RWPE1 (cell line): Measurements from ENCODE around the gene FLT1.

ENCODE experiments used
- CTCF ChIA-PET: fragments of 350-600 bp; sonication (Branson Sonifier 250); formaldehyde crosslinking; extraction: SDS; loops from one replicate; lab custom pipeline; 2021; lab: Yijun Ruan, JAX
- POLR2A ChIA-PET: fragments of 400-600 bp; formaldehyde crosslinking; extraction: SDS; loops from one replicate; lab custom pipeline; 2020; ENCODE audit warnings: antibody characterized with exemption; ENCODE audit not compliant: low non-redundant PET; lab: Yijun Ruan, JAX
- DNase-seq: peaks from one replicate; pipeline ENCODE4 v3.0.0; 2012; ENCODE audit warnings: low spot score
- H3K27ac ChIP-seq: fragments of 450-650 bp; 2 replicates; pipeline ENCODE4 v1.5.1; 2017
- TF ChIP-seq, protein P1 (sequence below): fragments of 450-650 bp; conservative IDR thresholded peaks from 2 replicates; pipeline ENCODE4 v1.5.1; 2017; ENCODE audit warnings: low read depth, mild to moderate bottlenecking

FLT1 gene

DNA sequence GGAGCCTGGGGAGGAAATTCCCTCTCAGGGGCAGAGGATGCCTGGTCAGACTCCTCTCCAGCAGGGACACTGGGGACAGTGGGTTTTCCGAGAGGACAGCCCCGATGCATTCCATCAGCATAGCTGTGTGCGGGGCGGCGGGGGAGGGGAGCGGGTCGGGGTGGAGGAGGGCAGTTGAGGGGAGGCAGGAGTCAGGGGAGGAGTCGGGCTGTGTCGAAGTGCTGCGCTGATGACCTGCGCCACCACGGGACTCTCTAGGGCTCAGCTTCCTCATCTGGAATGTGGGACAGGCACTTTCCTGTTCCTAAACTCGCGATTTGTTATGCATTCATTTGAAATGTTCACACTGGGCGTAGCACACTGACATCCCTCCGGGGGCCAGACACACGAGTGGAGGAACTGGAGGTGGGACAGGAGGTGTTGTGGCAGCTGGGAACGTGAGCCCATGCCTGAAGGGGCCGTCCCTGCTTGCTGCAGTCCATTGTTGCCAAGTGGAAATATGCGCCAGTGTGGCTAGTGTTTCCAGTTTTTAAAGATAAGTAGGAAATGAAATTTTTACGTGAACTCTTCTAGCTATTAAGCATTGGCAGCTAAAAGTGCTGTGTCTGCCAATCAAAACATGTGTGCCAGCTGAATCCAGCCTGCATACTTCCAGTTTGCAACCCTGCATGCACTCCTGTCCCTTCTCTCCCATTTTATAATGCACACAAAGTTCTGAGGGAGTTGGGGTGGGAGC lies 43.3 kb downstream of the FLT1 start:
- ChIA-PET CTCF (interaction anchor here (0.6 to 0.7 kb wide), 2 partner anchors 13 to 51 kb away, joined by 3 to 4 read pairs; no protein-coding TSS in a partner anchor), POLR2A (no interaction called here)
- TF ChIP-seq, protein P1, sequence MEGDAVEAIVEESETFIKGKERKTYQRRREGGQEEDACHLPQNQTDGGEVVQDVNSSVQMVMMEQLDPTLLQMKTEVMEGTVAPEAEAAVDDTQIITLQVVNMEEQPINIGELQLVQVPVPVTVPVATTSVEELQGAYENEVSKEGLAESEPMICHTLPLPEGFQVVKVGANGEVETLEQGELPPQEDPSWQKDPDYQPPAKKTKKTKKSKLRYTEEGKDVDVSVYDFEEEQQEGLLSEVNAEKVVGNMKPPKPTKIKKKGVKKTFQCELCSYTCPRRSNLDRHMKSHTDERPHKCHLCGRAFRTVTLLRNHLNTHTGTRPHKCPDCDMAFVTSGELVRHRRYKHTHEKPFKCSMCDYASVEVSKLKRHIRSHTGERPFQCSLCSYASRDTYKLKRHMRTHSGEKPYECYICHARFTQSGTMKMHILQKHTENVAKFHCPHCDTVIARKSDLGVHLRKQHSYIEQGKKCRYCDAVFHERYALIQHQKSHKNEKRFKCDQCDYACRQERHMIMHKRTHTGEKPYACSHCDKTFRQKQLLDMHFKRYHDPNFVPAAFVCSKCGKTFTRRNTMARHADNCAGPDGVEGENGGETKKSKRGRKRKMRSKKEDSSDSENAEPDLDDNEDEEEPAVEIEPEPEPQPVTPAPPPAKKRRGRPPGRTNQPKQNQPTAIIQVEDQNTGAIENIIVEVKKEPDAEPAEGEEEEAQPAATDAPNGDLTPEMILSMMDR: no peak
- no peak for DNase-seq
- H3K27ac ChIP-seq: no peak overlapping the region

DNA sequence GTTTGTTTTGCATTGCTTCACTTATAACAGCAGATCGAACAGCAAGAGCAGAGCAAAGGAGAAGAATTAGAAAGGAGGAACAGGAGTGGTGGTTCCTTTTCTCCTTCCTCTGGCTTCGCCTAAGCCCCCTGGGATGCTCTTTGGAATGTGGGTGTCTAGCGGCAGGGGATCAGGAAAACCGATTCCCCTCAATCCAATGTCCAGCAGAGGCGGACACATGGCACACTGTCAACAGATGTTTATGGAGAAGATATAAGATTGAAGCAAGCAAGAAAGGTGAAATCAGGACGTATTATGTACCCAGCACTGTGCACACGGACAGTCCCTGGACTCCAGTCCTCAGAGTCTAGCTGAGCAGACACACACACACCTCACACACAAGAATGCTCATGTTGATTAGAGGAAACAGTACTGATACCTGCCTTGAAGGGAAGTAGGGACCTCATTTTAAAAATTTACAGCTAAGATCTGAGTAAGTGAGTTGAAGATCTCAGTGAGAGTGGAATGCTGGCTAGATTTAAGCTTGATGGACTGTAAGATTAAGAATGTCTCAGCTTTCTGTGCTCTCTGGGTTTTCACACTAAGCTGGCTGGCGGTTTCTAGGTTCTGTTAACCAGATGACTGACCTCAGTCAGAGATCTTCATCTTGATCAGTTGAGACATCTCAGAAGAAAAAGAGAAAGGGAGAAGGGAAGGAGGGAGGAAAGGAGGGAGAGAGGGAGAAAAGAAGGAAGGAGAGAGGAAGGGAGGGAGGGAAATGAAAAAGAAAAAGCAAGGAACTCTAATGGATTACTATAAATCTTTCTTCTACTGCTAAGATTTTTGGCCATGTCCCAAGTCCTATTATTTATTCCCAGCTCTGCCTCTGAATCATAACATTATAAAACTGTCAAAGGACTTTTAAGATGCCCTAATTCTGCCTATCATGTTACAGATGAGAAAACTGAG lies 44.8 kb downstream of the FLT1 start:
- ChIA-PET POLR2A (no interaction called here), CTCF (interaction anchor here (0.7 kb wide), 1 partner anchor 190 kb away, joined by 3 read pairs; no protein-coding TSS in a partner anchor)
- DNase-seq: no peak
- TF ChIP-seq, protein P1: no peak
- H3K27ac ChIP-seq: no peak overlapping the region

DNA sequence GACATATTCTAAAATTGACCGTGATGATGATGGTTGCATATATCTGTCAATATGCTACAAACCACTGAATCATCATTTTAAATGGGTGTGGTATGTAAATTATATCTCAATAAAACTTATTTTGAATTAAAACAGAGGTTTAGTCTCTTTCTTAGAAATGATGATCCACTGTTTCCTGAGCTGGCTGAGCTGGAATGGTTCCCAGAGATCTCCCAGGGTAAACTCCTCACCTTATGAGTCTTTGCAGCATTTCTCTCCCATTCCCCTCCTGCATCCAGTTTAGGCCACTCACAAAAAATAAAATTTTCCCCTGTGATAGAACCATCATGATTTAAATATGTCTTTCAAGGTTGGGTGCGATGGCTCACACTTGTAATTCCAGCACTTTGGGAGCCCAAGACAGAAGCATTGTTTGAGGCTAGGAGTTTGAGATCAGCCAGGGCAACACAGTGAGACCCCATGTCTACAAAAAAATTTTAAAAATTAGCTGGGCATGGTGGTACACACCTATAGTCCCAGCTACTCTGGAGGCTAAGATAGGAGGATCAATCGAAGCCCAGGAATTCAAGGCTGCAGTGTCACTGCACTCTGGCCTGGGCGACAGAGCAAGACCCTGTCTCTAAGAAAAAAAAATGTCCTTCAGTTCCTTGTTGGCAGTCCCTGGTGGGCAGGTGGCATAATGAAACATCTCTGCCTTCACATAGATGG lies 46.1 kb downstream of the FLT1 start:
- DNase-seq: no peak
- POLR2A ChIA-PET: no interaction called here
- H3K27ac ChIP-seq: no peak overlapping the region
- CTCF ChIA-PET: interaction anchor here (0.7 kb wide), 1 partner anchor 189 kb away, joined by 3 read pairs; no protein-coding TSS in a partner anchor
- TF ChIP-seq, protein P1: no peak

DNA sequence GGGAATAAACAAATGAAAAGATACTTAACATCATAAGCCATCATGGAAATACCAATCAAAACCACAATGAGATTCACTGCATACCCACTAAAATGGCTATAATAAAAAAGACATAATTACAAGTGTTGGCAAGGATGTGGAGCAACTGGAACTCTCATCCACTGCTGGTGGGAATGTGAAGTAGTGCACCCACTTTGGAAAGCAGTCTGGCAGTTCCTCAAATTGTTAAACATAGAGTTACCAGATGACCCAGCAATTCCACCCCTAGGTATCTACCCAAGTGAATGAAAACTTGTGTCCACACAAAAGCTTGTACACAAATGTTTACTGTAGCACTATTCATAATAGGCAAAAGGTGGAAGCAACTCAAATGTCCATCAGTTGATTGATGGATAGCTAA lies 46.9 kb downstream of the FLT1 start:
- DNase-seq: no peak
- TF ChIP-seq, protein P1: no peak
- ChIA-PET CTCF (no interaction called here), POLR2A (no interaction called here)
- H3K27ac ChIP-seq: no peak overlapping the region

DNA sequence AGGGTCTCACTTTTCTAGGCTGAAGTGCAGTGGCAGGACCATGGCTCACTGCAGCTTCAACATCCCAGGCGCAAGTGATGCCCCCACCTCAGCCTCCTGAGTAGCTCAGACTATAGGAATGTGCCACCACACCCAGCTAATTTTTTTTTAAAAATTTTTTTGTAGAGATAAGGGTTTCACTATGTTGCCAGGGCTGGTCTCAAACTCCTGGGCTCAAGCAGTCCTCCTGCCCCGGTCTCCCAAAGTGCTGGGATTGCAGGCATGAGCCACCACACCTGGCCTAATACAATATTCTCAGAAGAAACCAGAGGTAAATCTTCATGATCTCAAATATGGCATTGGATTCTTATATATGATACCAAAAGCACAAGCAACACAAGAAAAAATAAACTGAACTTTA lies 47.7 kb downstream of the FLT1 start:
- TF ChIP-seq, protein P1: no peak
- no peak overlapping the region for H3K27ac ChIP-seq
- CTCF ChIA-PET: no interaction called here
- no peak for DNase-seq
- POLR2A ChIA-PET: no interaction called here

DNA sequence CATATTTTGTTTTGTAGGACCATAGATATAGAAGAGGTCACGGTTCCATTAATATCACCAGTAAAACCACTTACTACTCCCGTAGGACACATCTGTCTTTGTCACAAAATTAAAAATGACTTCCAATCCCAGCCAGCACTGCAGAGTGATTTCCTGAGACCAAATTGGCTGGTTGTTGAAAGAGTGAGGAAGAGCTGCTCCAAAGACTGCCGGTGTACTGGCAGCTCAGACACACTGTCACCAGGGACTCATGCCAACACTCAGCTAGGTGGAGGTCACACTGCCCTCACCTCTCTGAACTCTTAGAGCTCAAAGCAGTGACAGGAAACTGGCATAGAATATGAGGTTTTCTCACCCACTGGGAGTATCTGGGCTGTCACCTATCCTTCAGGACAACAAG lies 52.1 kb downstream of the FLT1 start:
- no peak for DNase-seq
- ChIA-PET POLR2A (no interaction called here), CTCF (interaction anchor here (0.6 kb wide), 1 partner anchor 670 kb away, joined by 3 read pairs; no protein-coding TSS in a partner anchor)
- H3K27ac ChIP-seq: no peak overlapping the region
- TF ChIP-seq, protein P1: no peak
